Hepatocyte (in vitro differentiated cells): Measurements from ENCODE around the gene PTPRR. TPM values are rescaled to one million over a fixed set of nuclear protein-coding genes. Genes with fewer than 3 reads are reported as not detected.
A peak's percentile ranks its signal among the peaks of the same experiment; 100 is the strongest.

Experiments used
- DNase-seq: peaks from one replicate; pipeline ENCODE4 v3.0.0-alpha.2; 2016; ENCODE audit warnings: low spot score
- H2AFZ ChIP-seq: fragments of 200-600 bp; sonication (generic); 2 replicates; pipeline ENCODE4 v1.6.0; 2016; ENCODE audit warnings: antibody characterized with exemption, mild to moderate bottlenecking
- H3K27ac ChIP-seq: fragments of 200-600 bp; sonication (generic); 2 replicates; pipeline ENCODE4 v1.5.1; 2016; ENCODE audit warnings: mild to moderate bottlenecking
- H3K27me3 ChIP-seq: fragments of 200-600 bp; sonication (generic); 2 replicates; pipeline ENCODE4 v1.6.1; 2016
- H3K36me3 ChIP-seq: fragments of 200-600 bp; sonication (generic); replicated peaks from 2 replicates; pipeline ENCODE4 v1.5.1; 2016; ENCODE audit warnings: low read depth; ENCODE audit not compliant: insufficient read depth
- H3K4me1 ChIP-seq: fragments of 200-600 bp; sonication (generic); 2 replicates; pipeline ENCODE4 v1.5.1; 2016; ENCODE audit warnings: mild to moderate bottlenecking, moderate library complexity; ENCODE audit not compliant: insufficient read depth
- H3K4me2 ChIP-seq: fragments of 200-600 bp; sonication (generic); 2 replicates; pipeline ENCODE4 v1.6.0; 2016
- H3K4me3 ChIP-seq: fragments of 200-600 bp; sonication (generic); 2 replicates; pipeline ENCODE4 v1.5.1; 2016; ENCODE audit warnings: mild to moderate bottlenecking
- H3K79me2 ChIP-seq: fragments of 200-600 bp; sonication (generic); 2 replicates; pipeline ENCODE4 v1.6.0; 2017; ENCODE audit warnings: mild to moderate bottlenecking
- H3K9me2 ChIP-seq: fragments of 200-600 bp; sonication (generic); replicated peaks from 2 replicates; pipeline ENCODE4 v1.6.0; 2017; ENCODE audit warnings: mild to moderate bottlenecking; ENCODE audit not compliant: insufficient read depth
- H3K9me3 ChIP-seq: fragments of 200-600 bp; sonication (generic); 2 replicates; pipeline ENCODE4 v1.5.1; 2016; ENCODE audit warnings: low read depth, mild to moderate bottlenecking
- H4K20me1 ChIP-seq: fragments of 200-600 bp; sonication (generic); 2 replicates; pipeline ENCODE4 v1.6.0; 2016; ENCODE audit warnings: mild to moderate bottlenecking; ENCODE audit not compliant: insufficient read depth, poor library complexity, severe bottlenecking
- CTCF ChIP-seq: fragments of 200-600 bp; sonication (generic); IDR thresholded peaks from 2 replicates; pipeline ENCODE4 v1.5.1; 2016; ENCODE audit warnings: antibody characterized with exemption, mild to moderate bottlenecking; ENCODE audit not compliant: poor library complexity
- EZH2 ChIP-seq: fragments of 200-600 bp; sonication (generic); IDR thresholded peaks from 2 replicates; pipeline ENCODE4 v1.6.1; 2016; ENCODE audit warnings: antibody characterized with exemption, mild to moderate bottlenecking, borderline replicate concordance
- EZH2phosphoT487 ChIP-seq: fragments of 200-600 bp; sonication (generic); IDR thresholded peaks from one replicate; pipeline ENCODE4 v1.6.1; 2018; ENCODE audit warnings: antibody characterized with exemption, mild to moderate bottlenecking, low read depth, moderate library complexity; ENCODE audit not compliant: unreplicated experiment, severe bottlenecking
- WGBS: methylation state at CpG from one replicate; pipeline ENCODE4 v1.1.6; 2016; ENCODE audit warnings: low lambda C conversion rate; ENCODE audit errors: missing lambda C conversion rate; 5-methylcytosine and 5-hydroxymethylcytosine counted together
- polyA plus RNA-seq: library from polyadenylated mRNA; unstranded; fragments of >200 nt; fragmentation: Nextera tagmentation; extraction: Ambion mirVana; gene quantifications from 2 replicates; pipeline ENCODE4 v1.2.1, GENCODE V29; 2016
- total RNA-seq: library from RNA; depleted of rRNA; stranded (reverse); fragments of >200 nt; gene quantifications from 2 replicates; pipeline ENCODE4 v1.2.3, GENCODE V29; 2014

The PTPRR gene
- total and polyA plus RNA-seq, 2 experiments from 2014 or later = 1.9 to 4.8 TPM

GRCh38 chr12:70880744-70881143 lies 39.8 kb downstream of the PTPRR start:
- Histone ChIP-seq H3K4me3 (no peak overlapping the region), H4K20me1 (no peaks in the 10 kb centered on the region), H3K27ac (no peak overlapping the region), H3K79me2 (no peaks in the 10 kb centered on the region), H3K4me2 (no peak overlapping the region), H3K9me2 (no peaks in the 10 kb centered on the region), H2AFZ (no peak overlapping the region), H3K9me3 (no peaks in the 10 kb centered on the region), H3K36me3 (no peaks in the 10 kb centered on the region), H3K4me1 (no peaks in the 10 kb centered on the region), H3K27me3 (no peaks in the 10 kb centered on the region)
- DNase-seq = no peak
- no peak for TF ChIP-seq CTCF
- TF ChIP-seq EZH2phosphoT487 = no peak
- no peak for TF ChIP-seq EZH2
- WGBS = 100% methylated on average over 1 of the region's 1 CpG

GRCh38 chr12:70876952-70877351 lies 43.6 kb downstream of the PTPRR start:
- no peak overlapping the region for H3K4me3 ChIP-seq
- H3K79me2 ChIP-seq = no peaks in the 10 kb centered on the region
- H3K27me3 ChIP-seq = no peaks in the 10 kb centered on the region
- no peaks in the 10 kb centered on the region for H4K20me1 ChIP-seq
- H3K36me3 ChIP-seq = no peaks in the 10 kb centered on the region
- H3K9me3 ChIP-seq = no peaks in the 10 kb centered on the region
- H2AFZ ChIP-seq = no peak overlapping the region
- TF ChIP-seq EZH2phosphoT487 (no peak), EZH2 (no peak), CTCF (no peak)
- no peaks in the 10 kb centered on the region for H3K9me2 ChIP-seq
- DNase-seq = peak; percentile 19
- 35% methylated on average over 3 of the region's 3 CpGs for WGBS
- H3K4me1 ChIP-seq = no peaks in the 10 kb centered on the region
- H3K4me2 ChIP-seq = no peak overlapping the region
- no peak overlapping the region for H3K27ac ChIP-seq

GRCh38 chr12:70875628-70876027 lies 44.9 kb downstream of the PTPRR start:
- TF ChIP-seq CTCF (no peak), EZH2 (no peak), EZH2phosphoT487 (no peak)
- H3K9me3 ChIP-seq = no peaks in the 10 kb centered on the region
- no peak overlapping the region for H2AFZ ChIP-seq
- no peaks in the 10 kb centered on the region for H3K4me1 ChIP-seq
- DNase-seq = no peak
- H4K20me1 ChIP-seq = no peaks in the 10 kb centered on the region
- H3K4me2 ChIP-seq = no peak overlapping the region
- H3K79me2 ChIP-seq = no peaks in the 10 kb centered on the region
- H3K36me3 ChIP-seq = no peaks in the 10 kb centered on the region
- H3K27me3 ChIP-seq = no peaks in the 10 kb centered on the region
- H3K27ac ChIP-seq = no peak overlapping the region
- no peaks in the 10 kb centered on the region for H3K9me2 ChIP-seq
- H3K4me3 ChIP-seq = no peak overlapping the region

GRCh38 chr12:70854881-70855568 lies 65.5 kb downstream of the PTPRR start:
- Histone ChIP-seq H3K79me2 (no peaks in the 10 kb centered on the region), H3K4me3 (no peak overlapping the region), H4K20me1 (no peaks in the 10 kb centered on the region), H3K27me3 (no peaks in the 10 kb centered on the region), H3K27ac (peak overlapping the region; percentile 20), H3K4me1 (no peaks in the 10 kb centered on the region), H3K9me3 (no peaks in the 10 kb centered on the region), H3K9me2 (no peaks in the 10 kb centered on the region), H2AFZ (no peak overlapping the region), H3K36me3 (no peaks in the 10 kb centered on the region), H3K4me2 (no peak overlapping the region)
- no peak for DNase-seq
- TF ChIP-seq EZH2phosphoT487 (no peak), CTCF (no peak), EZH2 (no peak)
- WGBS = 65% methylated on average over 3 of the region's 3 CpGs
